HG03025 (cell line): ENCODE data around the gene EXOSC3.

Experiments used
- ATAC-seq: cut with Tn5 transposase; IDR thresholded peaks from one replicate; pipeline ENCODE4 v1.9.1; 2021; ENCODE audit warnings: mild to moderate bottlenecking, moderate library complexity; ENCODE audit not compliant: unreplicated experiment, low FRiP score

EXOSC3 gene

GRCh38 chr9:37739222-37739621, 45.6 kb downstream of the EXOSC3 start:
- no peak for ATAC-seq

GRCh38 chr9:37732952-37733351, 51.9 kb downstream of the EXOSC3 start:
- no peak for ATAC-seq

DNA sequence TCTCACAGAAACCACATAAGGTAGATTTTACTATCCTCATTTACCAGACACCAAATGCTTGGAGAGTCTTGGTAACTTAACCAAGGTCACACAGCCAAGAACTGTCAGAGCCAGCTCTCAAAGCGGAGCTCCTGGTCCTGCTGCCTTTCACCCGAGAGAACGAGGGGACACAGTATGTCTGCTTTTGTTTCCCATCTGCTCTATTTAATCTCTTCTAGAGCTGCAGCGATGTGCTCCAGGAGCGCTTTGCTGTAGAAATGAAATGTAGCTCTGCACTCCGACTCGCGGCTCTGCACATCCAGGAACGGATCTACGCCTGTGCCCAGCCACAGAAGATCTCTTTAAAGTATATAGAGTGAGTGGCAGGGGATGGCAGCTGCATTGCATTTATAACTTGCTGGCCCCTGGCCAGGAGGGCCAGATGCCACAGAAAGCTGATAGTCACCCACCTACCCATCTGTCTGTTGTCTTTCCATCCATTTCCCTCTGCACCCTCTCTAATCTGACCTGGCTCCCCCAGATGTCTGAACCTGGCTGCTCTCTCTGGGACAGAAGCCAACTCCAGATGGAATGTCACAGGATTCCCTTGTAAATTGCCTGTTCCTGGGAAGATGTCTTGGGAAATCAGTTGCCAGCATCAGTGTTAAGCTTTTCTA, 52.6 kb downstream of the EXOSC3 start:
- no peak for ATAC-seq

DNA sequence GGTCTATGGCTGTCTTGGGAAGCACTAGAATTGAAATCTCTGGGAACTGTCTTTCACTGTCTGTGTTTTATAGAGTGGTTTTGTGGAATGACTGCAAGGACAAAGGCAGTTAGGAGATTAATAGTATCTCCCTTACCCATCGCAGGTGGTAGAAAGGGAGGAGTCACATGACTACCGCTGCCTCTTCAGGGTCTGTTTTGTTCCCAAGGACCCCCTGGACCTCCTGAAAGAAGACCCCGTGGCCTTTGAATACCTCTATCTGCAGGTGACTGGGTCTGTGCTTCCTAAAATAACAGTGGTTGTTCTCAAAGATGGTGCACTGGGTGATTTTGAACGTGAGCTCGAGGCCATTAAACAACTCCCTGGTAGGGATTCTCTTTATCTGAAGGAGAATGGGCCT, 54.0 kb downstream of the EXOSC3 start:
- ATAC-seq: no peak

- ATAC-seq: no peak
Observed at GRCh38 chr9:37730256-37730655, 54.6 kb downstream of the EXOSC3 start.
